Activated T-cell treated with anti-CD3 and anti-CD28 coated beads, Interleukin-2, amount 50 U/mL, for 1 hour (primary cell): ENCODE measurements around the gene TPPP2.

Source experiments
- DNase-seq: peaks from one replicate; pipeline ENCODE4 v3.0.0-alpha.2; 2020

The TPPP2 gene

DNA sequence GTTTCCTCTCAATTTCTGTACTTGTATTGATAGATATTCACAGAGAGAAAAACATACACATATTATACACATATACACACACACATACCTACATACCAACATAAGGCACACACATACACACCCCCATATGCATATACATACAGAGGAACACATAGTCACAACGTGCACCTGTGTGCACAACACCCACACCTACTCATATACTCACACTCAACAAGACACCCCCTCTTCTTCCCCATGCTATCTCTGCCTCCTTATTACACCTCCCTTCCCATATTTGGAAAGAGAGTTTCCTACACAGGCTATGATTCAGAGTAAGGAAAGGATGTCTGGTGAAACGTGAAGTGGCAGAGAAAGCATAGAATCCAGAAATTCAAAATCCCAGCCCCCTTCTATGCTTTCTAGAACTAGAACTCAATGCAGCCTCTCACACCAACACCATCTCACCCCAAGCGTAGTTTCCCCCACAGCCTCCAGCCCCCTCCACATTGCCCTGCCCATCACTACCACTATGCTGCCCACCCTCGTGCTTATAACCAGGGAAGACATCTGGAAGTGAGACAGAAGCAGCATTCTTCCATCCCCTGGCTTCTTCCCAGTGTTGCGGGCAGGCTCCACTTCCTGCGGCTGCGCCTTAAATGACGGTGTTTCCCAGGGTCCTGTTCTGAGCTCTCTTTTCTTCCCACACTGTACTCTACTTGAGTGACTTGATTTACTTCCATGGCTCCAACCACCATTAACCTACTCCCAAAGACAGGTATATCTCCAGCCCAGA is 30.0 kb downstream of the TPPP2 start:
- no peak for DNase-seq

DNA sequence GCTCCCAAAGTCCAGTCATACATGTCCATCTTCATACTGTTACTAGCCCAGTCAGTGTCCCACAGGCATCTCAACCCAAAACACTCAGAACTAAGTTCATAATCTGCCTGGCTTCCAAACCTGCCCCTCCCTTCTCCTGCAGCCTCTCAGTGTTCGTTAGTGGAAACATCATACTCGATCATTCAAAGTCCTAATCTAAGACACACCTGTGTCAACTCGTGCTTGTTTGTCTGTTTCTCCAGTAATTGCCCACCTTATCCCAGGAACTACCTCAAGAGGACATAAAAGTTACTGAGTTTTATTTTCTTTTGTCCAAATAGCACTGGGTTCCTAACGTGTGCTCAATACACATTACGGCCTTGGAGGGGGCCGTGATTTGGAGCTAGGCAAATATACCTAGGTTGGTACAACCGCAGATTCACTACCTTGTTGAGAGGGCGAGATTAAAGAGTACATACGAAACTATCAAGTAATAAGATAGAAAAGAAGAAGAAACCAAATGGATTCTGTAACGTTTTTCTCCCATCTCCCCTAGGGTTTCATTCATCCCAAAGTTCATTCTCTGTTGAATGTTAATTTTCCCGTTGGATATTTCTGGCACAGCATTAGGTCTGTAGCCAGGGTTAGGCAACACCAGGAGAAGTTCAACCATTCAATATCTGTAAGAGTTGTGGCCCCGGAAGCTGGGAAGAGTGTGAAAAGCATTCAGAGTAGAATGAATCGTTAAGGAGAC is 30.8 kb downstream of the TPPP2 start:
- DNase-seq: no peak

DNA sequence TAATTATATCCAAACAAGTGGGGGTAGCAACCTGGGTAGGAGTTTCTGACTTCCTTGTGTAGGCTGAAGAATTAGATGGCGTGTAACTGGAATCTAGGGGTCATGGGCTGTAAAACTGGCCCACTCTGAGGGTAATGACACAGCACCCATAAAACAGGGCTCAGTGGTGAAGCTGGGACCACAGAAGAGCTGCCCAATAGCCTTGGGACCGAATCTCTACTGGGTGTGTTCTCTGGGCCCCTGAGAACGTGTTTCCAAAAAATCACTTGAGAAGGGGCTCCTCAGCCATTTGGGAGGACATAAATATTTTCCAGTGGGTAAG is 31.3 kb downstream of the TPPP2 start:
- no peak for DNase-seq

DNA sequence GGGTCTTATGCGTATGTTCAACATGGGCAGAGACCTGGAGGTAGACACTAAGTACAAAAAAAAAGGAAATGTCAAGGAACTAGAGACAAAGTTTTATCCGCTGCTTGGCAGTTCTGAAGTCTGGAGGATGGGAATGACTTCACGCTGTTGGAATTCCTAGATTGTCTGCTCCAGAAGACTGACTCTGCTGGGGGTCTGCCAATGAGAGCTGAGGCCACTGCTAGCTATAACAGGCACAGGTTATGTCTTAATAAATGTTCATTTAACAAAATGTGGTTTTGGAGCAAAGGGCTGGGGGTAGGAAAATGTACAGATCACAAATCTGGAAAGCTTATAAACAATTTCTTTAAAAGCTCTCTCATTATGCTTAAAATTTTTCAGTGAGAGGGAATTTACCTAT is 33.5 kb downstream of the TPPP2 start:
- DNase-seq: no peak

DNA sequence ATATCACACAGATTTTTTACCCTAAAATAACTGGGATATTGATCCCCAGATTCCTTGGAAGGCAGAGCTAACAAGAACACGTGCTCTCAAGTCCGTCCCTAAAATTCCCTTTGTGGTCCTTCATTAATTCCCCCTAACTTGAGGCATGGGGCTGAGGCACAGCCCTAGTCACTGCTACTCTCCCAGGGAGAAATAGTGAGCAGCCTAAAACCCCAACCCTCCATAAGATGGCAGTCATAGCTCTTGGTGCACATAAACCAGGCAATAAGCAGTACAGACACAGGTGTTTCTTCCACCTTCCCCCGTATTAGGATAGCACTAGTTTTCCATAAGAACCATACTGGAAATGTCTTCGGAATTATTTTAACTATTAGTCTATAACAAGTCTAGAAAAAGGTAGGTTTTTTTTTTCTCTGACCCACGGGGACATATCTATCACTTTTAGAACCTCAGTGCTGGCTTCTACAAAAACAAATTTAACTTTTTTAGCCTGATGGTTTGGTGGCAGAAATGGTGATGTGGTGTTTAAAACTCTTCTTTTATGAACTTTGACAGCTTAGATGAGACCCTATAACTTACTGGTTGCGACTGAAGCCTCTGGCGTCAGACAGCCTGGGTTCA is 37.0 kb downstream of the TPPP2 start:
- no peak for DNase-seq

DNA sequence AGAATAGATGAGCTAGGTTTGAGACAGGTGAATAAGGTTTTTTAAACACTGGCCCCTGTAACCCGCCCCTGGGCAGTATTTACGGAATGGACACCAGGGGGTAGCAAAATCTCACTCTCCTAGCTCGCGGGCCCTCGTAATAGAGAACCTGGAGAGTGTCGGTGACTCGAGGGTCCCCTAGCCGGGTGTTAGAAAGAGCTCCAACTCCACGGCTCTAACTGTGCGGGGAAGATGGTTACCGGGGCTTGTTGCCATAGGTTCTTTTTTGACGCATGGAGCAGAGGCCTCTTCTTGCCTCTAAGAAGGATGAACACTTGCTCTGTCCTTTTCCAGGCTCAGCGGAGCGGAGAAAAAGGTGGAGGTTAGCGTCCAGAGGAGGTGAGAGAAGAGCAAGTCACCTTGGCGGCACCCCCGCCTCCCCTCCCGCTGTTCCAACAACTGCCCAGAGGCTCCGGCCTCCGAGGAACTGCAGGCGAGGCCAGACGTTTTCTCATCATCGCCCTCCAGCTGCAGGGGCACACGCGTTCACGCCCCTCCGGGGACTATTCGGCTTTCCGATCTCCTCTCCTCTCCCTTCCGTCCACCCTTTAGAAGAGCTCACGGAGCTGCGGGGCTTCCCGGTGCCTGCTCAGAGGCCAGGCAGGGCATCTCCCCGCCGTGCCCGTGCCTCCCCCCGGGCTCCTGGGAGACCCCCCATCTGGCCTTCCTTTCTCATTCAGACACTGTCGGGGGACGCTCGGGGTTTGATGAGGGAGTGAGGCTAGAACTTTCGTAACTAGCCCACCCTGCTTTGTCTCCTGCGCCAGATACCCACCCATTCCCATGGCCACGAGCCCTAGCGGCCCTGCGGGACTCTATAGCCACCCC is 38.7 kb downstream of the TPPP2 start:
- DNase-seq: peak; percentile 63

DNA sequence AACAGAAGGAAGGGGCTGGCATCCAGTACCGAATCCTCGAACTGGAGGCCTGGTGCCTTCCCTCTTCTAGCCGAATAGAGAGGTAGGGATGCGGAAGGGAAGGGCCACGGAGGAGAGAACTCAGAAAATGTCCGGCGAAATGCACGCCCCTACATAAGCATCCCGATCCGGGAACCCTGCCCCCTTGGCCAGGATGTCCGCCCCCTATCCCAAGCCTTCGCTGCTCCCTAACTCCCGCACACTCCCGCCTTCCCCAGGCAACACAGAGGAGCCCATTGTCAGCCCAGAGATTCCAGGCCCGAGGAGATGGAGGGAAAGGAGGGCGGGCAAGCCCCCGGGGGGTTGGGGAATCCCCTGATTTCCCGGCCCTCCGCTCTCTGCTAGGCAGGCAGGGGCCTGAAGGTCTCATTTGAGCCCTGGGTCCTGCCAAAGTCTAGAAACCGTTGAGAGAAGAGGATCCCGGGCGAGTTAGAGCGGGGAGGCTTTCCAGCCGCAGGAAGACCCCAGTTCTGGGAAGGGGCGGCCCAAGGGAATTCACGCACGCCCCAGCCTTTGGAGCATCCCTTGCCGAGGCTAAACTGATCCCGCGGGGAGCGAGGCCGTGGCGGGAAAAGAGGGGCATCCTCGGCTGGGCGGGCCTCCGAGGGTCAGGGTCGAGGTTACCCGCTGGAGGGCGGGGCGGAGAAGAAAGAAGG is 39.5 kb downstream of the TPPP2 start:
- peak; percentile 54 for DNase-seq

DNA sequence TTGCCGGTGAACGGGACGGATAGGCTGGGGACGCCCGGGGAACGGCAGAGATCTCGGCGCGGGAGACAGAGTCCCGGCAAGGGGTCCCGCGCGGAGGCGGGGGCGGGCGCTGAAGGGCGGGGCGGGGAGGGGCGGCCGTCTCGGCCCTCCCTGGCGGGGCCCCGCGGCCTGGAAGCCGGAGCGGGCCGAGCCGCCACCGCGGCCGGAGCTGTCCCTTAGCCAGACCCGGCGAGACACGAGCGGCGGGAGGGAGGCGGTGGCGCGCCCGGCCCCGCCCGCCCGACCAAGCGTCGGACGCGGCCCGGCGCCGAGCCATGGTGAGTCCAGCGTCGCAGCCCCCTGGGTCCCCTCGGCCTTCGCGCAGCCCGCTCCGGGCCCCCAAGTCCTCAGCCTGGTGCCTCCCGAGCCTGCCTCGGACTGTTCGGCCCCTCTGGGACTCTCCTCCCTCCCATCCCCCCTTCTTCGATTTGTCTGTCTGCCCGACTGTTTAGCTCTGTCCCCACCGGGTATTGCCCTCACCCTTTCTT is 40.1 kb downstream of the TPPP2 start, which contains the start of gene ARHGEF40:
ARHGEF40 (plus strand) TSS at position 222 of the 527 bp plus-strand sequence; CDS start at position 315, 93 bp downstream.
- DNase-seq: peak; percentile 39

DNA sequence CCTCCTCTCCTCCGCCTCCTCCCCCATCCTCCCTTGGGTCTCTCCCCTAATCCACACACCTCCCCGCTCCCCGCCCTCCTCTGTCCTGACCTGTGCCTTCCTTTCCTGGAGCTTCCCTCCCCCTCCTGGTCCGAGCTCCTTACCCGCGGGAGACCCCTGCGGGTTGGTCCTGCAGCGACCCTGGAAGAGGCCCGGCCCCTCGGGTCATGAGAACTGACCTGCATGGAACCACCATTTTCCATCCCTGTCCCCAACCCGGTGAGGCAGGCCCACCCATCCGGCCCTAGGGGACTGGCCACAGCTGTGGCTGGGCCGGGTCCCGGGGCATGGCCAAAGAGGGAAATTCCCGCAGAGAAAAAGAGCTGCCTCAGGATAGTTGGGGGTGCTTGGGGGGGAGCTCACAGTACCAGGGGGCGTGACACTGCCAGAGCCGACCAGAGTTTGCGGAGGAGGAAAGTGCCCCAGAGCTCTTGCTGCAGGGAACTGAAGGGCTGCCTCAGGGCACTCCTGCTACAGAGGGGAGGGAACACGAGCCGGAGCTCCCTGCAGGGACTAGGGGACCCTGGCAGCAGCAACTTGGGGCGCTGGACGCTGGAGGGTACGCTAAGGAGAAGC is 40.7 kb downstream of the TPPP2 start:
- peak; percentile 49 for DNase-seq

DNA sequence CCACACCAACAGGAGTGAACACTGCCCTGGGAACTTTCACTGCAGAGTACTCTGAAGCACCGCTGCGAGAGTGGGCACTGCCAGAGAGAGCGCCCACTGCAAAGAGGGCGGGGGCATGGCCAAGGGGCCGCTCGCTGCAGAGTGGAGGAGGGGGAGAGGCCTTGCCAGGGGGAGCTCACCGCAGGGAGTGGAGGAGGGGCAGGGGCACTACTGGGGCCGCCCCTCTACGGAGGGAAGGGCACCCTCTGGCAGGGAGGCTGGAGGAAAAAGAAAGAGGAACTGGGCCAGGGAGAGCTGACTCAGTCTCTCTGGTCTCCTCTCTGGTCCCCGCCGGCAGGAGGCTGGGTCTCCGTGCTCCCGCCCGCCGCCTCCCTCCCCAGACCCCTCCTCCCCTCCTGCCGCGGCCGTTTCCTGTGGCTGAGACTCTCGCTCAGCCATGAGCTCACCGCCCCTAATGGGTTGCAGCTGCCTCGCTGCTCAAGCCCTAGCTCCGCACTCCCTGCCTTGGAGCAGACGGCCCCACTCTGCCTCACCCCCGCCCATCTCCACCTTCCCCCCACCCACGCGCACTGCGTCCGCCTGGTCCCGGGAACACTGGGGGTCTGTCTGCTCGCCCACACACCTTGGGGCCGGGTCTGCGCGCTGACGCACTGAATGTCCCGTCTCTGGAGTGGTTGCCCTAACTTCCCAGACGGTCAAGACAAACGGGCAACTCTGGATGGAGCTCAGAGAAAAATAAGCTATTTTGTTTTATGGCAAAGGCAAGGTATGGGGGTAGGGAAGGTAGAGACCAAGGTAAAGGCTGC is 41.4 kb downstream of the TPPP2 start:
- peak; percentile 51 for DNase-seq

DNA sequence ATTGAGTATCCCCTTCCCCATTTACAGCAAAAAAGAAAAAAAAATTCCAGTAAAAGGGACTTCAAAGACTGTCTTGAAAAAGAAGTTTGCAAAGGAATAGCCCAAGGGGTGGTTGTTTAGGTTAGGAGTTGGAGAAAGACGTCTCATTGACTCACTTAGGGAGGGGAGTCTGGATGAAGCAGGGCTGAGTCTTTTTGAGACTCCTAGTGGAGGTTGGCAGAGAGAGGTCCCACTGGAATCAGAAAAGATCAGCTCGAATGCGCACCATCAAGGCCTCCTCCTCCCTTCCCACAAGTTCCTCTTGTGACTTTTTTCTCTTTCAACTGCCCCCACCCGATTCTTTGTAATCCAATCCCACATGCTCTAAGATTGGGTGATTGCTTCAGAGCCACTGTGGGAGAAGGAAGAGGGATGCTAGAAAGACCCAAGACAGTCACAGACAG is 42.0 kb downstream of the TPPP2 start:
- no peak for DNase-seq

DNA sequence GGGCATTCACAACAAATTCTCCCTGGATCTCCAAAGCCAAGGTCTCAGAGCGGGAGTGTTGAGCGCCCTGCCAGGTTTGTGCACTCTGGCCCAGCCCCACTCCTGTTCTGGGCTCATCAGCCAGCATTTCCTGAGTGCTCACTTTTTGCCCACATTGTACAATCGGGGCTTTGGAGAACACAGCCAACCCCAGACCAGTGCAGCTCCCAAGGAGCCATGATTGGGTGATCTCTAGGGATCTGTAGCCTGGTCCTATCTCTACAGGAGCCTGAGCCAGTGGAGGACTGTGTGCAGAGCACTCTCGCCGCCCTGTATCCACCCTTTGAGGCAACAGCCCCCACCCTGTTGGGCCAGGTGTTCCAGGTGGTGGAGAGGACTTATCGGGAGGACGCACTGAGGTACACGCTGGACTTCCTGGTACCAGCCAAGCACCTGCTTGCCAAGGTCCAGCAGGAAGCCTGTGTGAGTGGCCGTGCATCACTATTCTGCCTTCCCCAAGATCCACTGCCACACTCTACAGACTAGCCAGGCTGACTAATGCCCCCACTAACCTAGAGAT is 42.8 kb downstream of the TPPP2 start:
- no peak for DNase-seq

DNA sequence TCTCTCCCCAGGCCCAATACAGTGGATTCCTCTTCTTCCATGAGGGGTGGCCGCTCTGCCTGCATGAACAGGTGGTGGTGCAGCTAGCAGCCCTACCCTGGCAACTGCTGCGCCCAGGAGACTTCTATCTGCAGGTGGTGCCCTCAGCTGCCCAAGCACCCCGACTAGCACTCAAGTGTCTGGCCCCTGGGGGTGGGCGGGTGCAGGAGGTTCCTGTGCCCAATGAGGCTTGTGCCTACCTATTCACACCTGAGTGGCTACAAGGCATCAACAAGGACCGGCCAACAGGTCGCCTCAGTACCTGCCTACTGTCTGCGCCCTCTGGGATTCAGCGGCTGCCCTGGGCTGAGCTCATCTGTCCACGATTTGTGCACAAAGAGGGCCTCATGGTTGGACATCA is 43.9 kb downstream of the TPPP2 start:
- DNase-seq: no peak

DNA sequence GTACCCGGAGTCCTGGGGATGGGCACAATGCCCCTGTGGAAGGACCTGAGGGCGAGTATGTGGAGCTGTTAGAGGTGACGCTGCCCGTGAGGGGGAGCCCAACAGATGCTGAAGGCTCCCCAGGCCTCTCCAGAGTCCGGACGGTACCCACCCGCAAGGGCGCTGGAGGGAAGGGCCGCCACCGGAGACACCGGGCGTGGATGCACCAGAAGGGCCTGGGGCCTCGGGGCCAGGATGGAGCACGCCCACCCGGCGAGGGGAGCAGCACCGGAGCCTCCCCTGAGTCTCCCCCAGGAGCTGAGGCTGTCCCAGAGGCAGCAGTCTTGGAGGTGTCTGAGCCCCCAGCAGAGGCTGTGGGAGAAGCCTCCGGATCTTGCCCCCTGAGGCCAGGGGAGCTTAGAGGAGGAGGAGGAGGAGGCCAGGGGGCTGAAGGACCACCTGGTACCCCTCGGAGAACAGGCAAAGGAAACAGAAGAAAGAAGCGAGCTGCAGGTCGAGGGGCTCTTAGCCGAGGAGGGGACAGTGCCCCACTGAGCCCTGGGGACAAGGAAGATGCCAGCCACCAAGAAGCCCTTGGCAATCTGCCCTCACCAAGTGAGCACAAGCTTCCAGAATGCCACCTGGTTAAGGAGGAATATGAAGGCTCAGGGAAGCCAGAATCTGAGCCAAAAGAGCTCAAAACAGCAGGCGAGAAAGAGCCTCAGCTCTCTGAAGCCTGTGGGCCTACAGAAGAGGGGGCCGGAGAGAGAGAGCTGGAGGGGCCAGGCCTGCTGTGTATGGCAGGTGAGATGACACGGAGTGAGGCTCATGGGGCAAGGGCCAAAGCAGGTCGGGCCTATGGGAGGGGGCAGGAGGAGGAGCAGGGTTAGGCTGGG is 44.6 kb downstream of the TPPP2 start:
- DNase-seq: no peak

DNA sequence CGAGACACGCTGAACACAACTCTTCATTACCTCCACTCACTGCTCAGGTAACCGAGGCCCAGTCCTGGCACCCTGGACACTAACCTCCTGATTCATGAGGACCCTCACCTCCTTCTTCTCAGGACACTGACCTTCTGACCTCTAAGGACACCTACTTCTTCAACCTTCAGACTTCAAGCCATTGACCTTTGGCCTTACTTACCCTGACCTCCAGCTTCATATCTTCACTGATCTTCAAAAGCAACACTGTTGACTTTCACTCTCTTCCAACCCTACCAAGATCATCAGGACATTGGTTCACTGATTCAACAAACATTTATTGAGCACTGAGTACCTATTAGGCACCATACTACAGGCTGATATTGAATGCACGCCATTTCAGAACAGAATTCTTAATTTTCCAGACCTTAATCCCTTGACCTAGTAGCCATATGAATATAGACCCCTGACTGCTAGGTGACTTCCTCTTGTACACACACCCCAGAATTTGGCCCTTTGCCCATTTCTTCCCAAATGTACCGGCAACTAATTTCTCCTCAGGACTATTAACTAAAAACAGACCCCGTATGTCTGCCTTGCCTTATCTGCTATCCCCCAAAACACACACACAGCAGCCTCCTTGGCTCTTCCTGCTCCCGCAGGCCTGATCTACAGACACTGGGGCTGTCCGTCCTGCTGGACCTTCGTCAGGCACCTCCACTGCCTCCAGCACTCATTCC is 45.9 kb downstream of the TPPP2 start:
- DNase-seq: no peak

DNA sequence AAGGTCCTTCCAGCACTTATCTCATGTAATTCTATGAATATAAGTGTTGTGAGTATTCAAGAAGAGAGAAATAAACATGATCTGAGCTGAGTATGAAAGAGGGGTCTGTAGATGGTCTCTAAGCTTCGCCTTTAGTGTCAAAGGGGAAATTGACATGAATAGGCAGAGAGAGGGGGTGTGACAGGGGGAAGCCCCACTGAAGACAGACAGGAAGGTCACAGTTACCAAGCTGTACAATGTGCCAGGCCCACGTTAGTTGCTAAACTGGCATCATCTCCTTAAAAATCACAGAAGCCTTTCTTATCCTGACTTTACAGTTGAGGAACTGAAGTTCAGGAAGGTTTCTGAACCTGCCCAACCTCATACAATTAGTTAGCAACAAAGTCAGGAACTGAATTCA is 47.7 kb downstream of the TPPP2 start:
- no peak for DNase-seq

DNA sequence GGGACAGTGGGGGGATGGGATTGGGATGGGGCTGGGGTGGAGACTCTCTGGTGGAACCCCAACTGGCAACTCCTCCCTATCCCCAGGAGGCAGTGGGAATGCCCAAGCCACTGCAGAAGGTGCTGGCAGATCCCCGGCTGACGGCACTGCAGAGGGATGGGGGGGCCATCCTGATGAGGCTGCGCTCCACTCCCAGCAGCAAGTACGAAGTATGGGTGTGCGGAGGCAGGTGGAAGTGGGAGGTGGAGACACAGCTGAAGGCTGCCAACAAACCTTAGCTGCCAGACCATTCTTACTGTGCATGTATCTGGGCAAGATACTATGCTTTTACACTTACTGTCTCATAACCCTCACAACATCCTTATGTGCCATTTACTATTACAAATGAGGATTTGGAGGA is 48.3 kb downstream of the TPPP2 start:
- no peak for DNase-seq

DNA sequence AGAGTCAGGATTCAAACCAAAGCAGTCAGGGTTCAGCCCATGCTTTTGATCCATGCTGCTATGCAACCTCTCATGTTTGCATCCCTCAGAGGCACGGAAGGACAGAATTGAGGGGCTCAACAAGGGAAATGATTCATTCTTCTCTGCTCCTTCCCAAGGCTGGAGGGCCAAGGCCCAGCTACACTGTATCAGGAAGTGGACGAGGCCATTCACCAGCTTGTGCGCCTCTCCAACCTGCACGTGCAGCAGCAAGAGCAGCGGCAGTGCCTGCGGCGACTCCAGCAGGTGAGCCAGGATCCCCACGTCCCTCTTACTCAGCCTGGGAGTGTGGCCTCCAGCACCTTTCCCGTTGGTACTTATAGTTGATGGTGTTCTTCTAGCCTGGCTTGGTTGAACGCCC is 48.7 kb downstream of the TPPP2 start:
- no peak for DNase-seq
